Neural progenitor cell (in vitro differentiated cells): ENCODE data around the gene STARD10. TPM values are rescaled to one million over a fixed set of nuclear protein-coding genes. Genes with fewer than 3 reads are reported as not detected.

ENCODE experiments used
- DNase-seq: peaks from one replicate; pipeline ENCODE4 v3.0.0-alpha.2; 2016; ENCODE audit warnings: low spot score
- H2AFZ ChIP-seq: fragments of 200-600 bp; sonication (generic); replicated peaks from 2 replicates; pipeline ENCODE4 v1.6.1; 2016; ENCODE audit warnings: antibody characterized with exemption
- H3F3A ChIP-seq: fragments of 200-600 bp; sonication (generic); 2 replicates; pipeline ENCODE4 v1.6.1; 2016; ENCODE audit warnings: antibody characterized with exemption, low read depth
- H3K27ac ChIP-seq: fragments of 200-600 bp; sonication (generic); 2 replicates; pipeline ENCODE4 v1.5.1; 2016; ENCODE audit warnings: mild to moderate bottlenecking
- H3K27me3 ChIP-seq: fragments of 200-600 bp; sonication (generic); 2 replicates; pipeline ENCODE4 v1.6.1; 2016; ENCODE audit warnings: mild to moderate bottlenecking, moderate library complexity
- H3K36me3 ChIP-seq: fragments of 200-600 bp; sonication (generic); 2 replicates; pipeline ENCODE4 v1.5.1; 2016
- H3K4me1 ChIP-seq: fragments of 200-600 bp; sonication (generic); 2 replicates; pipeline ENCODE4 v1.6.1; 2016; ENCODE audit warnings: mixed run types
- H3K4me2 ChIP-seq: fragments of 200-600 bp; sonication (generic); 2 replicates; pipeline ENCODE4 v1.6.1; 2016
- H3K4me3 ChIP-seq: fragments of 200-600 bp; sonication (generic); 2 replicates; pipeline ENCODE4 v1.5.1; 2016
- H3K79me2 ChIP-seq: fragments of 200-600 bp; sonication (generic); 2 replicates; pipeline ENCODE4 v1.6.1; 2016; ENCODE audit warnings: low read depth
- H3K9ac ChIP-seq: fragments of 200-600 bp; sonication (generic); 2 replicates; pipeline ENCODE4 v1.6.1; 2016
- H3K9me3 ChIP-seq: fragments of 200-600 bp; sonication (generic); 2 replicates; pipeline ENCODE4 v1.5.1; 2016; ENCODE audit warnings: low read depth
- H4K20me1 ChIP-seq: fragments of 200-600 bp; sonication (generic); 2 replicates; pipeline ENCODE4 v1.6.1; 2016; ENCODE audit warnings: low read depth
- H3K27ac Mint-ChIP-seq: 3 replicates; pipeline ENCODE4 v1.8.0; 2021; ENCODE audit warnings: mixed read lengths
- H3K27me3 Mint-ChIP-seq: 2 replicates; pipeline ENCODE4 v1.8.0; 2022; ENCODE audit warnings: low read depth, mild to moderate bottlenecking, inconsistent platforms, moderate library complexity, mixed read lengths; ENCODE audit not compliant: insufficient read depth
- H3K36me3 Mint-ChIP-seq: 3 replicates; pipeline ENCODE4 v1.8.0; 2021; ENCODE audit warnings: mixed read lengths
- H3K4me1 Mint-ChIP-seq: 3 replicates; pipeline ENCODE4 v1.8.0; 2021; ENCODE audit warnings: mixed read lengths
- H3K4me3 Mint-ChIP-seq: 3 replicates; pipeline ENCODE4 v1.8.0; 2021; ENCODE audit warnings: mild to moderate bottlenecking, moderate library complexity, mixed read lengths
- H3K9me3 Mint-ChIP-seq: 3 replicates; pipeline ENCODE4 v1.8.0; 2020; ENCODE audit warnings: mixed read lengths
- CTCF ChIP-seq: fragments of 200-600 bp; sonication (generic); IDR thresholded peaks from 2 replicates; pipeline ENCODE4 v1.5.1; 2017; ENCODE audit warnings: antibody characterized with exemption, mild to moderate bottlenecking
- EZH2 ChIP-seq: fragments of 200-600 bp; sonication (generic); IDR thresholded peaks from 2 replicates; pipeline ENCODE4 v1.6.1; 2017; ENCODE audit warnings: antibody characterized with exemption, mild to moderate bottlenecking, moderate library complexity
- EZH2phosphoT487 ChIP-seq: fragments of 200-600 bp; sonication (generic); IDR thresholded peaks from 2 replicates; pipeline ENCODE4 v1.6.1; 2017; ENCODE audit warnings: antibody characterized with exemption
- total RNA-seq: library from RNA; depleted of rRNA; stranded (reverse); fragments of >200 nt; gene quantifications from 2 replicates; pipeline ENCODE4 v1.2.3, GENCODE V29; 2015; ENCODE audit warnings: low replicate concordance

Gene STARD10
- total RNA-seq, 1 donor from 2014 or later = 13.0 TPM

GRCh38 chr11:72754544-72755155, 39.2 kb downstream of the STARD10 start:
- peaks cover 18% of the 10 kb centered on the region for H3K79me2 ChIP-seq
- H3K27me3 ChIP-seq = no peaks in the 10 kb centered on the region
- DNase-seq = no peak
- Mint-ChIP-seq H3K27me3 (peaks cover 8% of the 10 kb centered on the region), H3K36me3 (peaks cover 10% of the 10 kb centered on the region), H3K9me3 (no peaks in the 10 kb centered on the region), H3K27ac (no peak overlapping the region), H3K4me1 (peaks cover 22% of the 10 kb centered on the region), H3K4me3 (no peak overlapping the region)
- H3K36me3 ChIP-seq = no peaks in the 10 kb centered on the region
- H3K9ac ChIP-seq = no peak overlapping the region
- H3F3A ChIP-seq = no peaks in the 10 kb centered on the region
- no peak for TF ChIP-seq EZH2
- TF ChIP-seq EZH2phosphoT487 = no peak
- no peak for TF ChIP-seq CTCF
- H2AFZ ChIP-seq = no peak overlapping the region
- no peaks in the 10 kb centered on the region for H4K20me1 ChIP-seq
- no peak overlapping the region for H3K4me2 ChIP-seq
- H3K27ac ChIP-seq = no peak overlapping the region
- no peaks in the 10 kb centered on the region for H3K9me3 ChIP-seq
- H3K4me1 ChIP-seq = peaks cover 18% of the 10 kb centered on the region
- H3K4me3 ChIP-seq = no peak overlapping the region

GRCh38 chr11:72754149-72754543, 39.7 kb downstream of the STARD10 start:
- Histone ChIP-seq H3K27me3 (no peaks in the 10 kb centered on the region), H3F3A (no peaks in the 10 kb centered on the region), H3K9ac (no peak overlapping the region), H3K79me2 (peaks cover 18% of the 10 kb centered on the region), H3K27ac (no peak overlapping the region), H2AFZ (no peak overlapping the region), H3K36me3 (no peaks in the 10 kb centered on the region), H3K4me3 (no peak overlapping the region), H4K20me1 (no peaks in the 10 kb centered on the region), H3K9me3 (no peaks in the 10 kb centered on the region), H3K4me2 (no peak overlapping the region), H3K4me1 (peaks cover 18% of the 10 kb centered on the region)
- no peak for TF ChIP-seq CTCF
- no peak for TF ChIP-seq EZH2phosphoT487
- Mint-ChIP-seq H3K36me3 (peaks cover 8% of the 10 kb centered on the region), H3K27me3 (peaks cover 8% of the 10 kb centered on the region), H3K4me3 (no peak overlapping the region), H3K4me1 (peaks cover 22% of the 10 kb centered on the region), H3K9me3 (no peaks in the 10 kb centered on the region), H3K27ac (no peak overlapping the region)
- no peak for DNase-seq

GRCh38 chr11:72753341-72754148, 40.3 kb downstream of the STARD10 start:
- H3K4me3 Mint-ChIP-seq = peak overlapping the region; percentile 88
- peaks cover 5% of the 10 kb centered on the region for H3K36me3 Mint-ChIP-seq
- Histone ChIP-seq H3F3A (no peaks in the 10 kb centered on the region), H3K9me3 (no peaks in the 10 kb centered on the region), H3K4me3 (no peak overlapping the region), H3K27me3 (no peaks in the 10 kb centered on the region), H3K27ac (no peak overlapping the region), H3K4me2 (no peak overlapping the region), H3K36me3 (no peaks in the 10 kb centered on the region), H3K4me1 (peaks cover 18% of the 10 kb centered on the region), H2AFZ (no peak overlapping the region), H3K9ac (no peak overlapping the region), H3K79me2 (peaks cover 18% of the 10 kb centered on the region), H4K20me1 (no peaks in the 10 kb centered on the region)
- H3K4me1 Mint-ChIP-seq = peaks cover 19% of the 10 kb centered on the region
- H3K27me3 Mint-ChIP-seq = peaks cover 8% of the 10 kb centered on the region
- DNase-seq = no peak
- no peak overlapping the region for H3K27ac Mint-ChIP-seq
- no peaks in the 10 kb centered on the region for H3K9me3 Mint-ChIP-seq
- TF ChIP-seq EZH2phosphoT487 (no peak), EZH2 (no peak), CTCF (no peak)
